Left renal pelvis (tissue), 4 donors: ENCODE measurements around the gene GAL3ST2. TPM values are rescaled to one million over a fixed set of nuclear protein-coding genes. Genes with fewer than 3 reads are reported as not detected.
"Not testable (repeated sequence)": the region's sequence is repeated elsewhere in the genome, so short reads cannot be mapped to it uniquely, and the experiment has no call there.

ENCODE experiments used
- DNase-seq, 4 donors: peaks; one replicate each; pipeline ENCODE4 v3.0.0-alpha.2; 2013; ENCODE audit warnings: low read depth in 4 of 4, low spot score in 3 of 4
- polyA plus RNA-seq, 4 donors: library from polyadenylated mRNA; unstranded; fragments of 120-200 nt; gene quantifications; one replicate each; pipeline ENCODE4 v1.2.1, GENCODE V29; 2013; ENCODE audit not compliant: insufficient read length in 4 of 4

Gene GAL3ST2
- polyA plus RNA-seq, 4 donors: 0.16 to 0.87 (median 0.28) TPM

GRCh38 chr2:241803387-241804325 is 27.0 kb downstream of the GAL3ST2 start:
- DNase-seq: peak in 2 of 4 donors; percentile 33 to 51

- DNase-seq: no peak
Measured at GRCh38 chr2:241804326-241805229, 28.0 kb downstream of the GAL3ST2 start.

- DNase-seq: not testable (repeated sequence)
Measured at GRCh38 chr2:241806217-241806616, 29.6 kb downstream of the GAL3ST2 start.

DNA sequence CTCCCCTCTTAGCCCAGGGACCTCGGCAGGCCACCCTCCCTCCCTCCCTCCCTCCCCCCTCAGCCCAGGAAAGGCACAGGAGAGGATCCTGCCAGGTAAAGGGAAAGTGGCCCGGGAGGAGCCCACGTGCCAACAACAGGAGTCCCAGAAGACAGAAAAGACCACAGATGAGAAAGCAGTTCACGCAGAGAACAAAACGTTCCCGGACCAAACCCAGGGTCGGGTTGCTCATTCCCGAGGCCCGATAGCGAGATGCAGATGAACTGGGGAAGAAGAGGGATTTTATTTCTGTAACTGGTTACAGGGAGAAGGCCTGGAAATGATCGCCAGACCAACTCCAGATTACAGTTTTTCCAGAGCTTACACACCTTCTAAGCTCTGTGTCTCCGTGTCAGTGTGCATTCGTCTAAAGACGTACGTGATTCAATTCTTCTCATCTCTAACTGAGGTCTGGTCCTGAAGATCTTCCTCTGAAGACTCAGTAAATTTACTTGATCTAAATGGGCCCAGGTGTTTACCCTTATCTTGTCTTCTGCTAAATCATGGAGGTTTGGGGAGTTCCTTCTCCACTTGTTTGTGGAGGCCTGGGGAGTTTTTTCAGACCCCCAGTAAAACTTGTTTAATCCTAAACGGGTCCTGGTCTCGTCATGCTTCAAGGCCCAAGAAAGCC is 31.6 kb downstream of the GAL3ST2 start:
- no peak for DNase-seq

- no peak for DNase-seq
Measured at GRCh38 chr2:241808721-241809382, 32.2 kb downstream of the GAL3ST2 start, which contains the start of gene NEU4. TSS of gene NEU4 (plus strand) at chr2:241809193. CDS start at chr2:241814485, 5,292 bp downstream.

- DNase-seq: no peak
Measured at GRCh38 chr2:241809383-241810306, 33.0 kb downstream of the GAL3ST2 start.

DNA sequence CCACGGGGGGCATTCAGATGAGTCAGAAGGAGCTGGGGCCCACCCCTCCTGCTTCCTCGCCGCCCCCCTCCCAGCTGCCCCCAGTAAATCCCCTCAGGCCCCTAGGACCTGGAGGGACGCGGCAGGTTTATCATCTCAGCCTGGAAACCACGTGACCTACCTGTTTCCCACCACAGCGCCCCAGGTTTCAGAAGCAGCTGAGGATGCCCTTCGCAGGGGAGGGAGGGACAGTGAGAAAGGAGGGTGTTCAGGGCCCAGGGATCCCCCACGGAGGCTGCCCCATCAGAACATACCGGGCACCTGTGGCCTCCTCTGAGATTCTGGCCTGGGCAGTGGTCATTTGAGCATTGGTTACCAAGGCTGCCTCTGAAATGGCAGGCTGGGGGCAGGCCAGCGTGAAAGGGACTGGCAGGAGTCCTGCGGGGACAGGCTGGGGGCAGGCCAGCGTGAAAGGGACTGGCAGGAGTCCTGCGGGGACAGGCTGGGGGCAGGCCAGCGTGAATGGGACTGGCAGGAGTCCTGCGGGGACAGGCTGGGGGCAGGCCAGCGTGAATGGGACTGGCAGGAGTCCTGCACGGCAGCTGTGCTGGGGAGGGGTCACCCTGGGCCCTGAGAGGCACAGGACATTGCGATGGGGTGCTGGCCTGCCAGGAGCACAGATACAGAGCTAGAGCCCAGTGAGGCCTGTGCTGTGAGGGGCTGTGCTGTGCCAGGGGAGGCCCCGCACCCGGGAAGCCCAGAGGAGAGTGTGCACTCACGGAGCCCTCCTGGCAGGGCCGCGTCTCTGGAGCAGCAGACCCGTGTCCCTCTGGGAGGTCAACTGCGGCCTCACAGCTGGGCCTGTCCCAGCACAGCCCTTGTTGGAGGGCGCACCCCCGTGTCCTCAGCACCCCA is 33.9 kb downstream of the GAL3ST2 start:
- no peak for DNase-seq

DNA sequence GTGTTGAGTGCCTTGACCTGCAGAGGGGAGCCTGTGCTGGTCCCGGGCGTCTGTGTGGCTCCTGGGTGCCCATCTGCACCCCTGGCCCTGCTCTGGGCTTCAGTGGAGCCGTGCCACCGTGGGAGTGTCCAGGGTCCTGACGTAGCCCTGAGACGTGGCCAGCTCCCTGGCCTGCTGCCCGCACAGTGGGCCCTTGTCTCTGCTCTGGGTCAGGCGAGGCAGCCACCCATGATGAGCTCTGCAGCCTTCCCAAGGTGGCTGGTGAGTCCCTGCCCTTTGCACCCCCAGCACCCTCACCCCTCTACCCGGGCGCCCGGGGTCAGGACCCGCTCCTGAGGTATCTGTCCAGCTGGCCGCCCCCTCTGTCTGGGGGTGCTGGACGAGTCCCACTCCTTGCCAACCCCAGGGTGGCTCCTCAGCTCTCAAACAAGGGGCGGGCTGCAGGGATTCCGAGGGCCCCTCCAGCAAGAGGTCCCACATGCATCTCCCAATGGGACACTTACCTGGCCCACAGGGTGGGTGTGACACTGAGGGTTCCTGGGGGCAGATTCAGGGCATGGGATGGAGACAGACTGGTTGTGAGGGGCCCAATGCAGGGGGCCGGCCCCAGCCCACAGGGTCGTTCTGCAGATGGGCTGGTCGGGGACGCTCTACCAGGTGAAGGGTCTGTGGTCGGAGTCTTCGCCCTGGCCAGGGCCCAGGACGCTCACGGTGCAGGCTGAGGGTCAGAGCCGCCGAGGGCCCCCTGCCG is 34.8 kb downstream of the GAL3ST2 start:
- DNase-seq: no peak

DNA sequence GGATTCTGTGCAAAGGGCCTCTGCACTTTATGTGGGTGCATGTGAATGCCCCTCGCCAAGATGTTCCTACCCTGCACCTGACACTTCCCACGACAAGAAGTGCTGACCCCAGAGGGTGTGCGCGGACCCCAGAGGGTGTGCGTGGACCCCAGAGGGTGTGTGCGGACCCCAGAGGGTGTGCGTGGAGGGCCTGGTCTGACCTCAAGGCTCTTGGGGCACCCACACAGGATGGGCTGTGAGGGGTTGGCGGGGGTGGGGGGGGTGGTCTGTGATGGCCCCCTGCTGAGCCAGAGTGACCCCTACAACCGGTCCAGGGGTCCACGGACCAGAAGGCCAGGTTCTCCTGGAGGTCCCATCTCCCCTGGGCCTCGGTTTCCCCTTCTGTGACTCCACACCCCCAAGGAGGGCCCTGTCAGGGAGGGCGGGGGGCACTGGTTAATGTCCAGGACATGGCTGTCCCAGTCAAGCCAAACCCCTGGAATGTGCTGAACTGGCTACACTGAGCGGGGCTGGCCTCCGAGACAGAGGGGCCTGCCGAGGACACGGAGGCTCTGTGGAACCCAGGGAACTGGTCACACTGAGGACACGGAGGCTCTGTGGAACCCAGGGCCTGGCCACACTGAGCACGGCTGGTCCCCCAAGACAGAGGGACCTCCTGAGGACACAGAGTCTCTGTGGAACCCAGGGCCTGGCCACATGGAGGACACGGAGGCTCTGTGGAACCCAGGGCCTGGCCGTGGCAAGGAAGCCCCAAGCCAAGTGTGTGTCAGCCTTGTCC is 35.5 kb downstream of the GAL3ST2 start:
- no peak for DNase-seq

GRCh38 chr2:241812730-241813643 is 36.4 kb downstream of the GAL3ST2 start:
- no peak for DNase-seq

GRCh38 chr2:241813644-241814392 is 37.2 kb downstream of the GAL3ST2 start:
- DNase-seq: no peak

GRCh38 chr2:241814393-241814642 is 37.7 kb downstream of the GAL3ST2 start:
- DNase-seq: no peak

DNA sequence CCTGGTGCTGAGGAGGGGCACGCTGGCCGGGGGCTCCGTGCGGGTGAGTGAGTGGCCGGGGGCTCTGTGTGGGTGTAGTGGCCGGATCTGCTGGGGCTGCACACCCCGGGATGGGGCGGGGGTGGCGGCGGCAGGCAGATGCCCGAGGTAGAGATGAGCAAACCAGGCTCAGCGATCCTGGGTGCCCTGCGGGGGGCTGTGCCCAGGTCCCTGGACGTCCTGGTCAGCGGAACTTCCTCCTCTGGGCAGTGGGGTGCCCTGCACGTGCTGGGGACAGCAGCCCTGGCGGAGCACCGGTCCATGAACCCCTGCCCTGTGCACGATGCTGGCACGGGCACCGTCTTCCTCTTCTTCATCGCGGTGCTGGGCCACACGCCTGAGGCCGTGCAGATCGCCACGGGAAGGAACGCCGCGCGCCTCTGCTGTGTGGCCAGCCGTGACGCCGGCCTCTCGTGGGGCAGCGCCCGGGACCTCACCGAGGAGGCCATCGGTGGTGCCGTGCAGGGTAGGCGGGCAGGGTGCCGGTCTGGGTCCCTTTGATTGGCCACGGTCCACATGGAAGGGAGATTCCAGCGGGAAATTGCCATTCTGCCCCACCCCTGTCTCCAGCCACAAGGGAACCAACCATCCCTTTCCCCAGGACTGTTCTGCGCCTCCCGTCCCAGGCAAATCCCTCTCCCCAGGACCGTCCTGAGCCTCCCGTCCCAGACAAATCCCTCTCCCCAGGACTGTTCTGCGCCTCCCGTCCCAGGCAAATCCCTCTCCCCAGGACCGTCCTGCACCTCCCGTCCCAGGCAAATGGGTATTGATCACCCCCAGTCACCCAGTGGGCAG is 38.2 kb downstream of the GAL3ST2 start:
- DNase-seq: no peak
